Measurements from ENCODE around the gene ZBTB7A.

DNA sequence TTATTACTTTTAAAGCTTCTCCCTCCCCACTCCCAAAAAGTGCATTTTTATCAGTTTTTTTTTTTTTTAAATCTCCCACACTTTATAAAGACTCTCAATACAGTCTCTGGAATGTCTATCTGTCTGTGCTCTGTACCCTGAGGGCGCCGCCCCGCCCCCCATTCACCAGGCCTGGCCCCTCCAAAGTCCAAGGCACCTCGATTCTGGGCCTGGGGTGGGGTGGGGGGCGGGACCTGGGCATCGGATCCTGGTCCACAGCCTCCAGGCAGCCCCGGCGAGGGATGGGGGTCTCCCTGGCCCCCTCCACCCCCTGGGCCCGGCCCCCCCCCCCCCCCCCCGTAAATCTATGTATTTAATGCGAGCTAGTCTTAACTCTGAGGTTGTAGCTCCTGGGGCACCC, 23.3 kb downstream of the ZBTB7A start:
- TF ChIP-seq, protein P1, sequence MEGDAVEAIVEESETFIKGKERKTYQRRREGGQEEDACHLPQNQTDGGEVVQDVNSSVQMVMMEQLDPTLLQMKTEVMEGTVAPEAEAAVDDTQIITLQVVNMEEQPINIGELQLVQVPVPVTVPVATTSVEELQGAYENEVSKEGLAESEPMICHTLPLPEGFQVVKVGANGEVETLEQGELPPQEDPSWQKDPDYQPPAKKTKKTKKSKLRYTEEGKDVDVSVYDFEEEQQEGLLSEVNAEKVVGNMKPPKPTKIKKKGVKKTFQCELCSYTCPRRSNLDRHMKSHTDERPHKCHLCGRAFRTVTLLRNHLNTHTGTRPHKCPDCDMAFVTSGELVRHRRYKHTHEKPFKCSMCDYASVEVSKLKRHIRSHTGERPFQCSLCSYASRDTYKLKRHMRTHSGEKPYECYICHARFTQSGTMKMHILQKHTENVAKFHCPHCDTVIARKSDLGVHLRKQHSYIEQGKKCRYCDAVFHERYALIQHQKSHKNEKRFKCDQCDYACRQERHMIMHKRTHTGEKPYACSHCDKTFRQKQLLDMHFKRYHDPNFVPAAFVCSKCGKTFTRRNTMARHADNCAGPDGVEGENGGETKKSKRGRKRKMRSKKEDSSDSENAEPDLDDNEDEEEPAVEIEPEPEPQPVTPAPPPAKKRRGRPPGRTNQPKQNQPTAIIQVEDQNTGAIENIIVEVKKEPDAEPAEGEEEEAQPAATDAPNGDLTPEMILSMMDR (IDR thresholded peaks at IDR 0.05), result no peak
- TF ChIP-seq POLR2A (IDR thresholded peaks at IDR 0.05), result no peak
